Keratinocyte (primary cell): ENCODE results near the gene ACTN3. TPM values are rescaled to one million over a fixed set of nuclear protein-coding genes. Genes with fewer than 3 reads are reported as not detected.
A peak's percentile ranks its signal among the peaks of the same experiment; 100 is the strongest.
"Not testable (repeated sequence)": the region's sequence is repeated elsewhere in the genome, so short reads cannot be mapped to it uniquely, and the experiment has no call there.

ENCODE experiments used
- DNase-seq: peaks from one replicate; pipeline ENCODE4 v3.0.0-alpha.2; 2011; ENCODE audit warnings: low read depth, missing footprints, low spot score
- FAIRE-seq: peaks from 2 replicates; lab custom pipeline; 2011; peaks lifted over from hg19 to GRCh38; lab: Jason Lieb, UNC
- H2AFZ ChIP-seq: 2 replicates; pipeline ENCODE4 v1.6.0; 2012; ENCODE audit warnings: low read length, control low read depth, inconsistent platforms; ENCODE audit not compliant: control insufficient read depth
- H3K27ac ChIP-seq: 2 replicates; pipeline ENCODE4 v1.5.1; 2011; ENCODE audit warnings: low read length; ENCODE audit not compliant: control insufficient read depth, insufficient read depth
- H3K27me3 ChIP-seq: 3 replicates; pipeline ENCODE4 v1.6.0; 2011; ENCODE audit warnings: low read length; ENCODE audit not compliant: control insufficient read depth, insufficient read depth; ENCODE audit errors: extremely low read depth
- H3K36me3 ChIP-seq, 2 experiments: 2 replicates in 1 of 2; 3 replicates in 1 of 2; pipeline ENCODE4 v1.5.1; 2011; ENCODE audit warnings: low read length in 2 of 2, mild to moderate bottlenecking in 1 of 2; ENCODE audit not compliant: control insufficient read depth in 2 of 2, insufficient read depth in 2 of 2; ENCODE audit errors: extremely low read depth in 1 of 2
- H3K4me1 ChIP-seq: 3 replicates; pipeline ENCODE4 v1.5.1; 2011; ENCODE audit warnings: low read length; ENCODE audit not compliant: control insufficient read depth, insufficient read depth; ENCODE audit errors: extremely low read depth
- H3K4me2 ChIP-seq: 3 replicates; pipeline ENCODE4 v1.6.0; 2011; ENCODE audit warnings: low read depth, low read length; ENCODE audit not compliant: control insufficient read depth, insufficient read depth; ENCODE audit errors: extremely low read depth
- H3K4me3 ChIP-seq, 3 experiments: fragments of 200-600 bp in 1 of 3; sonication (generic) in 1 of 3; 2 replicates in 2 of 3; 3 replicates in 1 of 3; pipeline ENCODE4 v1.5.1; 2011 to 2016; ENCODE audit warnings: low read length in 3 of 3, mild to moderate bottlenecking in 3 of 3, control low read depth in 2 of 3, inconsistent platforms in 1 of 3, low read depth in 1 of 3, mixed read lengths in 1 of 3, mixed run types in 1 of 3, moderate library complexity in 1 of 3; ENCODE audit not compliant: control insufficient read depth in 2 of 3, insufficient read depth in 2 of 3; ENCODE audit errors: extremely low read depth in 1 of 3
- H3K79me2 ChIP-seq: 2 replicates; pipeline ENCODE4 v1.6.0; 2012; ENCODE audit warnings: low read length; ENCODE audit not compliant: control insufficient read depth, insufficient read depth
- H3K9ac ChIP-seq: 3 replicates; pipeline ENCODE4 v1.6.0; 2011; ENCODE audit warnings: low read length; ENCODE audit not compliant: control insufficient read depth, insufficient read depth; ENCODE audit errors: extremely low read depth
- H3K9me1 ChIP-seq: 3 replicates; pipeline ENCODE4 v1.6.0; 2011; ENCODE audit warnings: low read length; ENCODE audit not compliant: control insufficient read depth, insufficient read depth; ENCODE audit errors: extremely low read depth
- H3K9me3 ChIP-seq: 2 replicates; pipeline ENCODE4 v1.5.1; 2012; ENCODE audit warnings: low read depth, low read length; ENCODE audit not compliant: control insufficient read depth
- H4K20me1 ChIP-seq: 3 replicates; pipeline ENCODE4 v1.6.0; 2011; ENCODE audit warnings: low read length; ENCODE audit not compliant: control insufficient read depth, insufficient read depth; ENCODE audit errors: extremely low read depth
- CTCF ChIP-seq, 3 experiments: IDR thresholded peaks in 1 of 3; conservative IDR thresholded peaks in 1 of 3; optimal IDR thresholded peaks in 1 of 3; 2 replicates in 2 of 3; 3 replicates in 1 of 3; pipeline versions ENCODE3 to v1.5.1; 2011; ENCODE audit warnings: low read length in 3 of 3, mild to moderate bottlenecking in 3 of 3, moderate library complexity in 2 of 3, control low read depth in 1 of 3, inconsistent platforms in 1 of 3; ENCODE audit not compliant: insufficient read depth in 2 of 3; ENCODE audit errors: extremely low read depth in 1 of 3
- EZH2 ChIP-seq: IDR thresholded peaks from one replicate; pipeline ENCODE4 v1.6.1; 2012; ENCODE audit warnings: inconsistent platforms, mild to moderate bottlenecking, low read length, moderate library complexity
- dilution Hi-C: fragments of 300-500 bp; cut with MboI; formaldehyde crosslinking; loops from one replicate; pipeline ENCODE4 v1.7.0; 2020; ENCODE audit warnings: low sequenced_read_pairs; ENCODE audit not compliant: extremely low pct_ligation_motif_present
- polyA plus RNA-seq, 5 experiments: library from polyadenylated mRNA; depleted of rRNA in 3 of 5; stranded (reverse) in 3 of 5; stranded (forward) in 1 of 5; unstranded in 1 of 5; fragments of >200 nt; gene quantifications; 1 replicate in 1 of 5; 2 replicates in 3 of 5; 3 replicates in 1 of 5; pipeline versions ENCODE4 v1.2.1 to v1.2.3, GENCODE V29; 2011 to 2012; ENCODE audit warnings: missing spikeins in 2 of 5, low read depth in 1 of 5, low replicate concordance in 1 of 5

Gene ACTN3
- polyA plus RNA-seq, 1 donor (not counting 4 experiments of a cell fraction or from before 2014, with no cell fraction given) = not detected

- Histone ChIP-seq H3K9ac (no peak overlapping the region), H2AFZ (no peak overlapping the region), H3K27ac (no peak overlapping the region), H3K4me3 (no peak overlapping the region), H4K20me1 (no peaks in the 10 kb centered on the region), H3K79me2 (no peaks in the 10 kb centered on the region), H3K36me3 (peaks cover 0 to 10% of the 10 kb centered on the region in 2 experiments), H3K4me2 (no peak overlapping the region), H3K9me1 (no peaks in the 10 kb centered on the region), H3K27me3 (peaks cover 3% of the 10 kb centered on the region), H3K9me3 (no peaks in the 10 kb centered on the region), H3K4me1 (peaks cover 6% of the 10 kb centered on the region)
- no peak for TF ChIP-seq EZH2
- no peak for TF ChIP-seq CTCF (optimal IDR thresholded peaks at IDR 0.05 in 1 of 3, IDR thresholded peaks at IDR 0.05 in 1 of 3, conservative IDR thresholded peaks at IDR 0.05 in 1 of 3; ENCODE audit: extremely low read depth in 1 of 3, insufficient read depth in 2 of 3, low read length in 3 of 3)
- dilution Hi-C loops = no loop called here
- FAIRE-seq (no peak), DNase-seq (no peak)
Observed at GRCh38 chr11:66542362-66542761, 4.3 kb upstream of the ACTN3 start.

- no peak for TF ChIP-seq EZH2
- no peak for TF ChIP-seq CTCF (optimal IDR thresholded peaks at IDR 0.05 in 1 of 3, IDR thresholded peaks at IDR 0.05 in 1 of 3, conservative IDR thresholded peaks at IDR 0.05 in 1 of 3; ENCODE audit: extremely low read depth in 1 of 3, insufficient read depth in 2 of 3, low read length in 3 of 3)
- Histone ChIP-seq H2AFZ (no peak overlapping the region), H3K4me2 (no peak overlapping the region), H3K27ac (no peak overlapping the region), H3K9me3 (no peaks in the 10 kb centered on the region), H3K9ac (no peak overlapping the region), H3K4me1 (peaks cover 6% of the 10 kb centered on the region), H3K9me1 (no peaks in the 10 kb centered on the region), H4K20me1 (no peaks in the 10 kb centered on the region), H3K36me3 (peaks cover 0 to 10% of the 10 kb centered on the region in 2 experiments), H3K27me3 (peaks cover 12% of the 10 kb centered on the region), H3K4me3 (no peak overlapping the region), H3K79me2 (no peaks in the 10 kb centered on the region)
- DNase-seq (no peak), FAIRE-seq (no peak)
- dilution Hi-C loops = no loop called here
Observed at GRCh38 chr11:66543263-66544107, 3.2 kb upstream of the ACTN3 start.

GRCh38 chr11:66544952-66545351 lies 1.8 kb upstream of the ACTN3 start:
- peak overlapping the region; percentile 94 for H3K4me2 ChIP-seq
- H3K36me3 ChIP-seq, H3K4me1 ChIP-seq, H3K79me2 ChIP-seq, DNase-seq, H3K9me3 ChIP-seq, H3K9me1 ChIP-seq, dilution Hi-C loops, H3K27ac ChIP-seq, H2AFZ ChIP-seq, H4K20me1 ChIP-seq, FAIRE-seq: not testable (repeated sequence)
- peak overlapping the region; percentile 81 to 94 (median 82) for H3K4me3 ChIP-seq
- peak overlapping the region; percentile 89 for H3K9ac ChIP-seq
- peaks cover 16% of the 10 kb centered on the region for H3K27me3 ChIP-seq
